H1 (cell line): ENCODE data around the gene ADAMTS9. TPM values are rescaled to one million over a fixed set of nuclear protein-coding genes. Genes with fewer than 3 reads are reported as not detected.

ENCODE experiments used
- BACH1 ChIP-seq: IDR thresholded peaks from 2 replicates; pipeline ENCODE4 v1.6.1; 2012; ENCODE audit warnings: low read length, improper control_type of control experiment
- BCL11A ChIP-seq, 2 experiments: IDR thresholded peaks; one replicate each; pipeline ENCODE4 v1.6.1; 2011; ENCODE audit warnings: low read depth in 2 of 2, low read length in 2 of 2, mild to moderate bottlenecking in 2 of 2
- EGR1 ChIP-seq: IDR thresholded peaks from 2 replicates; pipeline ENCODE4 v1.6.1; 2011; ENCODE audit warnings: low read depth, low read length, borderline replicate concordance
- EP300 ChIP-seq, 2 experiments: IDR thresholded peaks; 1 replicate in 1 of 2; 2 replicates in 1 of 2; pipeline ENCODE4 v1.6.1; 2011 to 2012; ENCODE audit warnings: low read depth in 2 of 2, low read length in 2 of 2, mild to moderate bottlenecking in 2 of 2, borderline replicate concordance in 1 of 2, inconsistent platforms in 1 of 2, moderate library complexity in 1 of 2
- HDAC2 ChIP-seq, 2 experiments: fragments of 300-600 bp in 1 of 2; sonication (generic) in 1 of 2; IDR thresholded peaks; 2 replicates each; pipeline ENCODE4 v1.6.1; 2011 to 2012; ENCODE audit warnings: low read depth in 2 of 2, low read length in 2 of 2, mild to moderate bottlenecking in 2 of 2, moderate library complexity in 2 of 2, borderline replicate concordance in 1 of 2, inconsistent platforms in 1 of 2
- MAX ChIP-seq: IDR thresholded peaks from 2 replicates; pipeline ENCODE4 v1.6.1; 2012; ENCODE audit warnings: inconsistent platforms
- PHF8 ChIP-seq: fragments of 200-600 bp; sonication (generic); conservative IDR thresholded peaks from 2 replicates; pipeline ENCODE4 v1.7.1; 2012; ENCODE audit warnings: low read depth, mild to moderate bottlenecking, inconsistent platforms, low read length, moderate library complexity
- POLR2A ChIP-seq, 2 experiments: IDR thresholded peaks; 1 replicate in 1 of 2; 2 replicates in 1 of 2; pipeline ENCODE4 v1.6.1; 2011; ENCODE audit warnings: low read depth in 2 of 2, low read length in 2 of 2, mild to moderate bottlenecking in 2 of 2; ENCODE audit errors: control extremely low read depth in 1 of 2
- SAP30 ChIP-seq: fragments of 300-600 bp; sonication (generic); IDR thresholded peaks from 2 replicates; pipeline ENCODE4 v1.7.1; 2012; ENCODE audit warnings: low read length, moderate library complexity, mild to moderate bottlenecking, inconsistent platforms; ENCODE audit not compliant: insufficient read depth, insufficient replicate concordance
- SIN3A ChIP-seq, 2 experiments: IDR thresholded peaks in 1 of 2; conservative IDR thresholded peaks in 1 of 2; 2 replicates each; pipeline ENCODE4 v1.6.1; 2011 to 2012; ENCODE audit warnings: low read length in 2 of 2, improper control_type of control experiment in 1 of 2, low read depth in 1 of 2, mild to moderate bottlenecking in 1 of 2
- polyA plus RNA-seq, 7 experiments: library from polyadenylated mRNA; depleted of rRNA in 3 of 7; stranded (reverse) in 5 of 7; unstranded in 2 of 7; fragments of >200 nt in 5 of 7; fragments of 200-250 nt in 2 of 7; gene quantifications; 1 replicate in 5 of 7; 2 replicates in 1 of 7; 4 replicates in 1 of 7; pipeline versions ENCODE4 v1.2.1 to v1.2.3, GENCODE V29; 2011 to 2013; ENCODE audit warnings: missing spikeins in 2 of 7, mixed read lengths in 2 of 7
- total RNA-seq: library from RNA; stranded (reverse); fragmentation: NEBNext Ultra II Directional; extraction: Animal tissue kit (Norgen Biotek cat#: 25700); gene quantifications from 2 replicates; pipeline ENCODE4 v1.2.1, GENCODE V29; 2021

The ADAMTS9 gene
- total and polyA plus RNA-seq, 2 of the 8 experiments (the other 6 are each of a cell fraction or from before 2014, with no cell fraction given), result 0.20 to 0.41 TPM

GRCh38 chr3:64685331-64685799 lies 2.4 kb downstream of the ADAMTS9 start (continued):
- no peak for TF ChIP-seq BCL11A (IDR thresholded peaks at IDR 0.05; ENCODE audit: low read depth in 2 of 2, low read length in 2 of 2)
- no peak for TF ChIP-seq EGR1
- peak; percentile 22; the same call in 1 of the 2 replicates for TF ChIP-seq MAX
- TF ChIP-seq SIN3A (conservative IDR thresholded peaks at IDR 0.05 in 1 of 2, IDR thresholded peaks at IDR 0.05 in 1 of 2; ENCODE audit: low read depth in 1 of 2, low read length in 2 of 2), result 0 out of 4 replicates have a peak, but pooled peaks of 1 of the 2 experiments have one; percentile 11
- TF ChIP-seq POLR2A (IDR thresholded peaks at IDR 0.05; ENCODE audit: control extremely low read depth in 1 of 2, low read depth in 2 of 2, low read length in 2 of 2), result no peak
- TF ChIP-seq HDAC2 (IDR thresholded peaks at IDR 0.05; ENCODE audit: borderline replicate concordance in 1 of 2, low read depth in 2 of 2, low read length in 2 of 2), result 0 out of 4 replicates have a peak, but pooled peaks of 1 of the 2 experiments have one; percentile 66
- peak; percentile 18 for TF ChIP-seq SAP30
- no peak for TF ChIP-seq PHF8
- no peak for TF ChIP-seq EP300 (IDR thresholded peaks at IDR 0.05; ENCODE audit: borderline replicate concordance in 1 of 2, low read depth in 2 of 2, low read length in 2 of 2)
- peak; percentile 51 for TF ChIP-seq BACH1
